ENCODE results near the gene PIEZO1.

DNA sequence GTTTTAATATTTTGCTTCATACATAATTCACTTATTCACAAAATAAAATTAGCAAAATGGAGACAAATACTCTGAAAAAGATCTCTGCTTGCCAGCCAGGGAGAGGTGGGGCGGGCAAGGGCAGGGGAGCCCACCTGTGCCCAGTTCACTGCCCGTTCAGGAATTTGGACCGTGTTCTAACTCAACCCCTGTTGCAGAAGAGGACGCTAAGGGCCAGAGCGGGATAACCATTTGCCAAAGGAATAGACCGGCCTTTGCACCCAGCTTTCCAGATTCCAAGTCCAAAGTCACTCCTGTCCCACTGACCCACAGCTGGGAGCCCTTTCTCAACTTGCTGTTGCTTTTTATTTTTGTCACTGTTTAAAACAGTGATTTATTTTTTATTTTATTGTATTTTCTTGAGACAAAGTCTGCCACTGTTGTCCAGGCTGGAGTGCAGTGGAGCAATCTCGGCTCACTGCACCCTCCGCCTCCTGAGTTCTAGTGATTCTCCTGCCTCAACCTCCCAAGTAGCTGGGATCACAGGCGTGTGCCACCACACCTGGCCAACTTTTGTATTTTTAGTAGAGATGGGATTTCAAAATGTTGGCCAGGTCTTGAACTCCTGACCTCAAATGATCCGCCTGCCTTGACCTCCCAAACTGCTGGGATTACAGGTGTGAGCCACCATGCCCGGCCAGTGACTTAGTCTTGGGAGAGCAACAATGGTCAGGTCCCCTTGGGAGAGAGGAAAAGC is 2.7 kb upstream of the PIEZO1 start:
- TF ChIP-seq POLR2A (IDR thresholded peaks at IDR 0.05; ENCODE audit: low read length) (no peak), GATA1 (IDR thresholded peaks at IDR 0.05; ENCODE audit: low read depth, low read length) (no peak)
